ENCODE results near the gene ABHD16A.

ABHD16A gene

DNA sequence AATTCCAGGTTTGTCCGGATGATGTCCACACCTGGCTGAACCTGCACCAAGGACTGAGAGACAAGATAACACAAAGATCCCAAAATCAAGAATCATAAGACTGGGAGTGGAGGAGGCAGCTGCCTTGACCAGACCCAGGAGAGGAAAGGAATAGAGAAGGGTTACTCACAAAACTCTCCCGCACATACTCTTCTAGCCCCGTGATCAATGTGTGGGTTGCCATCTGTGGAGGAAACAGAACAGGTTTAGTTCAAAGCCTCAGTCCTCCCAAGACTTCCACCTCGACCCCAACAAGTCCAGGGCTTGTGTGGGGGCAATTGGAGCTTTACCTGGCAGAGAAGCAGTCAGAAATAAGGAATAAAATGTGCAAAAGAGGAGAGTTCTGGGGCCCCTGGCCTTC is 61.8 kb downstream of the ABHD16A start:
- DNase-seq (ENCODE audit: extremely low spot score): no peak
- POLR2A ChIA-PET: interaction anchor here (3.1 kb wide), 1 partner anchor 10 kb away, joined by 19 read pairs; the partner anchor contains the start of gene BAG6
- CTCF ChIA-PET: no interaction called here
- TF ChIP-seq BHLHE40 (IDR thresholded peaks at IDR 0.05; ENCODE audit: borderline replicate concordance): no peak
- TF ChIP-seq, protein P1, sequence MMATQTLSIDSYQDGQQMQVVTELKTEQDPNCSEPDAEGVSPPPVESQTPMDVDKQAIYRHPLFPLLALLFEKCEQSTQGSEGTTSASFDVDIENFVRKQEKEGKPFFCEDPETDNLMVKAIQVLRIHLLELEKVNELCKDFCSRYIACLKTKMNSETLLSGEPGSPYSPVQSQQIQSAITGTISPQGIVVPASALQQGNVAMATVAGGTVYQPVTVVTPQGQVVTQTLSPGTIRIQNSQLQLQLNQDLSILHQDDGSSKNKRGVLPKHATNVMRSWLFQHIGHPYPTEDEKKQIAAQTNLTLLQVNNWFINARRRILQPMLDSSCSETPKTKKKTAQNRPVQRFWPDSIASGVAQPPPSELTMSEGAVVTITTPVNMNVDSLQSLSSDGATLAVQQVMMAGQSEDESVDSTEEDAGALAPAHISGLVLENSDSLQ (IDR thresholded peaks at IDR 0.05): no peak
- TF ChIP-seq FOXK2 (IDR thresholded peaks at IDR 0.05): no peak
- TF ChIP-seq SUZ12 (IDR thresholded peaks at IDR 0.05): no peak
- no peak for TF ChIP-seq NFRKB (IDR thresholded peaks at IDR 0.05)
- TF ChIP-seq FOXA1 (IDR thresholded peaks at IDR 0.05): no peak
- no peak for TF ChIP-seq TARDBP (IDR thresholded peaks at IDR 0.05)
- TF ChIP-seq SP1 (IDR thresholded peaks at IDR 0.05): no peak
- TF ChIP-seq FOXM1 (IDR thresholded peaks at IDR 0.05; ENCODE audit: borderline replicate concordance): no peak
- no peak for TF ChIP-seq LEF1 (IDR thresholded peaks at IDR 0.05; ENCODE audit: borderline replicate concordance)
- no peak for TF ChIP-seq ARNT (IDR thresholded peaks at IDR 0.05)
- no peak for TF ChIP-seq HDGF (IDR thresholded peaks at IDR 0.05; ENCODE audit: borderline replicate concordance)
- TF ChIP-seq CTBP1 (IDR thresholded peaks at IDR 0.05; ENCODE audit: borderline replicate concordance): no peak
- TF ChIP-seq L3MBTL2 (conservative IDR thresholded peaks at IDR 0.05): no peak
- TF ChIP-seq ZNF384 (IDR thresholded peaks at IDR 0.05): no peak
- TF ChIP-seq ELF4 (IDR thresholded peaks at IDR 0.05): no peak

GRCh38 chr6:31640612-31641011 is 62.5 kb downstream of the ABHD16A start:
- TF ChIP-seq FOXK2 (IDR thresholded peaks at IDR 0.05): no peak
- no peak for TF ChIP-seq LEF1 (IDR thresholded peaks at IDR 0.05; ENCODE audit: borderline replicate concordance)
- CTCF ChIA-PET: no interaction called here
- no peak for DNase-seq (ENCODE audit: extremely low spot score)
- POLR2A ChIA-PET: interaction anchor here (1.2 to 3.7 kb wide), 3 partner anchors 10 to 20 kb away, joined by 5 to 20 read pairs (median 19); partner anchors contain the start of genes BAG6 and C6orf47

GRCh38 chr6:31639449-31639861 is 63.7 kb downstream of the ABHD16A start:
- DNase-seq (ENCODE audit: extremely low spot score): no peak
- TF ChIP-seq FOXA1 (IDR thresholded peaks at IDR 0.05) (no peak), TARDBP (IDR thresholded peaks at IDR 0.05) (no peak), CTBP1 (IDR thresholded peaks at IDR 0.05; ENCODE audit: borderline replicate concordance) (no peak), L3MBTL2 (conservative IDR thresholded peaks at IDR 0.05) (no peak), LEF1 (IDR thresholded peaks at IDR 0.05; ENCODE audit: borderline replicate concordance) (no peak), ZNF384 (IDR thresholded peaks at IDR 0.05) (no peak), SP1 (IDR thresholded peaks at IDR 0.05) (no peak), BHLHE40 (IDR thresholded peaks at IDR 0.05; ENCODE audit: borderline replicate concordance) (no peak), FOXK2 (IDR thresholded peaks at IDR 0.05) (no peak), ELF4 (IDR thresholded peaks at IDR 0.05) (no peak), FOXM1 (IDR thresholded peaks at IDR 0.05; ENCODE audit: borderline replicate concordance) (no peak), HDGF (IDR thresholded peaks at IDR 0.05; ENCODE audit: borderline replicate concordance) (no peak), SUZ12 (IDR thresholded peaks at IDR 0.05) (no peak), ARNT (IDR thresholded peaks at IDR 0.05) (no peak)
- TF ChIP-seq, protein P1 (IDR thresholded peaks at IDR 0.05): no peak
- CTCF ChIA-PET: no interaction called here
- POLR2A ChIA-PET: interaction anchor here (1.0 to 3.7 kb wide), 7 partner anchors 10 to 93 kb away, joined by 3 to 20 read pairs (median 5); partner anchors contain the start of genes ATP6V1G2, BAG6, C6orf47 and CSNK2B

DNA sequence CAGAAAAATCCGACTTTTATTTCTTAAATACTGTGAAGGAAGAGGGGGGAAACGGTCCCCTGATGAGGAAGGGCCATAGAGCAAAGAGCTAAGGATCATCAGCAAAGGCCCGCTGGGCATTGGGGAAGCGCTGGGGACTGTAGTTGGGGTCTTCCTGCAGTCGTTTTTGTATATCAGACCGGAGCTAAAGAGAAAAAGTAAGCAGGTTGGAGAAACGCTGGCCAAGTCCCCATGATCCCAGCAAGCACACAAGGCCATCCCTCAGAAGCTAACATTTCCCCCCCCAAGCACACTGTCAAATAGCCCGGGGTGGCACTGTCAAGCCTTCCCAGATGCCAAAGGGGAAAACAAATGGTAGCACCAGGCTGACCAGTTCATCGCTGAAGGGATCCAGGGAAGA is 64.1 kb downstream of the ABHD16A start:
- ChIA-PET CTCF (no interaction called here), POLR2A (interaction anchor here (1.0 to 3.7 kb wide), 8 partner anchors 10 to 92 kb away, joined by 3 to 20 read pairs (median 4); partner anchors contain the start of genes ATP6V1G2, BAG6, C6orf47 and CSNK2B)
- no peak for TF ChIP-seq NFRKB (IDR thresholded peaks at IDR 0.05)
- no peak for TF ChIP-seq FOXM1 (IDR thresholded peaks at IDR 0.05; ENCODE audit: borderline replicate concordance)
- no peak for TF ChIP-seq L3MBTL2 (conservative IDR thresholded peaks at IDR 0.05)
- TF ChIP-seq, protein P1 (IDR thresholded peaks at IDR 0.05): no peak
- no peak for TF ChIP-seq ARNT (IDR thresholded peaks at IDR 0.05)
- TF ChIP-seq FOXK2 (IDR thresholded peaks at IDR 0.05): no peak
- no peak for TF ChIP-seq ZNF384 (IDR thresholded peaks at IDR 0.05)
- TF ChIP-seq SP1 (IDR thresholded peaks at IDR 0.05): no peak
- TF ChIP-seq CTBP1 (IDR thresholded peaks at IDR 0.05; ENCODE audit: borderline replicate concordance): no peak
- TF ChIP-seq LEF1 (IDR thresholded peaks at IDR 0.05; ENCODE audit: borderline replicate concordance): no peak
- no peak for TF ChIP-seq TARDBP (IDR thresholded peaks at IDR 0.05)
- TF ChIP-seq SUZ12 (IDR thresholded peaks at IDR 0.05): no peak
- no peak for TF ChIP-seq ELF4 (IDR thresholded peaks at IDR 0.05)
- no peak for TF ChIP-seq HDGF (IDR thresholded peaks at IDR 0.05; ENCODE audit: borderline replicate concordance)
- TF ChIP-seq FOXA1 (IDR thresholded peaks at IDR 0.05): no peak
- no peak for TF ChIP-seq BHLHE40 (IDR thresholded peaks at IDR 0.05; ENCODE audit: borderline replicate concordance)
- no peak for DNase-seq (ENCODE audit: extremely low spot score)

Measured in HEK293T (cell line).